GM04503 (cell line): ENCODE measurements around the gene KBTBD4.

Experiments used
- DNase-seq: peaks from one replicate; pipeline ENCODE4 v3.0.0-alpha.2; 2012; ENCODE audit warnings: low read depth

Gene KBTBD4

GRCh38 chr11:47578524-47579494, at the start of gene KBTBD4, which contains the start of gene NDUFS3:
KBTBD4 (minus strand) TSS chr11:47578970; CDS start chr11:47578951, 19 bp downstream.
NDUFS3 (plus strand) TSS chr11:47579074; CDS start chr11:47579092, 18 bp downstream.
- peak; percentile 47 for DNase-seq

- no peak for DNase-seq
Measured at GRCh38 chr11:47628026-47628425, 49.3 kb upstream of the KBTBD4 start.

GRCh38 chr11:47626234-47626633, 47.5 kb upstream of the KBTBD4 start:
- no peak for DNase-seq

- DNase-seq, result no peak
Measured at GRCh38 chr11:47620836-47621378, 42.1 kb upstream of the KBTBD4 start.

DNA sequence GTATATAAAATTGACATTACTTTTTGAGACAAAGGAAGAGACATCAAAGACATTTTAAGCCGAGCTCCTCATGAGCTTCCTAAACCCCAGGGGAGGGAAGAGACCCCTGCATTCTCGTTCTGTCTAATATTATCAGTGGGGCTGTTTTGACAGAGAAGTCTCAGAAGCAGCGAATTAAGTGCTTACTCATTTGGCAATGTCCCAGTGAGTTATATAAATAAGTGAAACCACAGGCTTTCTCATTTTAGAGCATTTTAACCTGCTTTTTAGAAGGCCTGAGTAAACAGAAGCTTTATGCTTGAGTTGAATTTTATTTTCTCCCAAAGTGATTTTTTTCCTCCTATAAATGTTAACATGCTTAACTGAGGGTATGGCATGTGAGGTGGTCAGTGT, 38.6 kb upstream of the KBTBD4 start:
- peak; percentile 14 for DNase-seq

DNA sequence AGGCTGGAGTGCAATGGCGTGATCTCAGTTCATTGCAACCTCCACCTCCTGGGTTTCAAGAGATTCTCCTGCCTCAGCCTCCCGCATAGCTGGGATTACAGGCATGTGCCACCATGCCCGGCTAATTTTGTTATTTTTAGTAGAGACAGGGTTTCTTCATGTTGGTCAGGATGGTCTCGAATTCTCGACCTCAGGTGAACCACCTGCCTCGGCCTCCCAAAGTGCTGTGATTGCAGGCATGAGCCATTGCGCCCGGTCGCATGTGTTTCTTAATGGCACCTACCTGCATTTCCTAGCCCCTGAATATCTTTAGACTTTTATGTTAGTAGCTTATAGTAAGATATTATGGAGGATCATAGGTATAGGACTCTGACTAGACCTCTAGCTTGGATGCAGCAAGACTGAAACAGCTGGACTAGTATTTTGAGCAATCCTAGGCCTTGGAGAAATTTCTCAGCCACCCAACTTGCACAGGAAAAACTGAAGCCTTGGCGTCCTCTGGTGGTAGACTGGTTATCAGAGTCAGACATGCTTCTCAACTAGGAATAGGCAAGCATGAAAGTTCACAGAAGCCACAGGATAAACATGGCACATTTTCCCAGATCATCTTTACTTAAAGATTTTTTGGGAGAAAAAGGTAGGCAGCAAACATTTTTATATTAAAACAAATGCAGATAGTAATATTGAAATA, 38.1 kb upstream of the KBTBD4 start:
- peak; percentile 42 for DNase-seq

DNA sequence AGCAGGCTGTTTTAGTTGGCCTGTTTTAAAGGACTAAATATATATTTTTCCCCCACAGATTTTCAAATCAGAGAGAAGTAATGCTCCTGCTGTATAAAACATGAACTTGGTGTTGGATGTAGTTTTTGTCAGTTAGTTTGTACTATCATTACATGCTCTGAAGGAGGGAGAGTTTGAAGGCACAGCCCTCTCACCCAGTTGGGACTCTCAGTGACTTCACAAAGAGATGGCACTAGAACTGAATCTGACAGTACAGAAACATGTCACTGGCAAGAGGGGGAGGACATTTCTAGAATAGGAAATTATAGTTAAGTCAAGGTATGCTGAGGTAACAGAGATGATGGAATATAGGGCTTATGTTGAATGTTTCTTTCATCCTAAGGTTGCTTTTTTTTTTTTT, 36.5 kb upstream of the KBTBD4 start:
- no peak for DNase-seq

DNA sequence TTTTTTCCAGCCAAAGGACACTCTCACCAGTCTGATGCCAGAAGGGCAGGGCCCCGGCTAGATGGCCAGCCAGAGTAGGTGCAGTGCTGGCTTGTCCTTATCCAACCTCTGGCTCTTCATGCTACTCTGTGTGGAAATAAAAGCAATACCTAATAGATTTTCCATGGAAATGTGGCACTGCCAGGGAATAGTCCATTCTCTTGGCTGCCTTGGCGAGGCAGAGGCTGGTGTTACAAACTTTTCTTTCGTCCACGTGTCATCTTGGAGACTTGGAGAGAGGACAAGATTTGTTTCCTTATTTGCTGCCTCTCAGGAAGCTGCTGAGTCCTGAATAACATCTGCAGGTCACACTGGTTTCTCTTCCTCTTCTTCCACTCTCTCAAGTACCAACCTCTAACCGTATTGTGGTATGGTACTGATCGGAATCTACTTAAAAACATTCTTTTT, 32.6 kb upstream of the KBTBD4 start:
- DNase-seq, result no peak

GRCh38 chr11:47609675-47610074, 30.9 kb upstream of the KBTBD4 start:
- DNase-seq, result no peak

DNA sequence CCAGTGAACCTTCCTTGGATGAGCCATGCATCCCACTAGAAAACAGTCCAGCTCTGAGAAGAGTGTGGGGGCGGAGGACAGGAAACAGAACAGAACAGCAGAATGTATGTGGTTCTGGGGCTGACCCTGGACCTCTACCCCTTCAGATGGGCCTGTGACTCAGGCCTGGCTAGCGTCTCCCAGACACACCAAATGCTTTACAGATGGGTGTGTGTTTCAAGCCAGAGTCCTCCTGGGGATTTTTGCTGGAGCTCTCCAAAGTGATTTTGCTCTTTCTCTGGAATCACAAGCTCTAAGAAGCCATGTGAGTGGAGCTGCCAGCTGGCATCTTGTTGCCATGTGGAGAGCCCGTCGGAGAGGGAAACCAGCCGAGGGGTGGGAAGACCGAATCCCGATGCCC, 28.6 kb upstream of the KBTBD4 start:
- DNase-seq, result peak; percentile 77

DNA sequence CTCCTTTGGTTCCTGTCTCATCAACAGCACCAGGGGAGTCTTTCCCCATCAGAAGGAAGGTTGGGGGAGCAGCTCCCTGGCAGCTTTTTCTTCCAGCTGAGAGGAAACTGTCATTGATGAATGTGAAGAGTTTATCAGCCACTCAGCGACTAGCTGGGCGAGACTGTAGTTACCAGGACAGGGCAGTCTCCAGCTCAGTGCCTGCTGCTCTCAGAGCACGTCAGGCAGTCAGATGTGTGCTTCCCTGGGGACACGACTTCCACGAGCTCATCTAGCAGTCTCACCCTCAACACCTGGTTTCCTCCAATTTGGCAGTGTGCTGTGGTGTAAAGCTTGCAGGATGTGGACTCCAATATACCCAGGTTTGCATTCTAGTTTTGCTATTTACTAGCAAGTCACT, 28.0 kb upstream of the KBTBD4 start:
- no peak for DNase-seq

DNA sequence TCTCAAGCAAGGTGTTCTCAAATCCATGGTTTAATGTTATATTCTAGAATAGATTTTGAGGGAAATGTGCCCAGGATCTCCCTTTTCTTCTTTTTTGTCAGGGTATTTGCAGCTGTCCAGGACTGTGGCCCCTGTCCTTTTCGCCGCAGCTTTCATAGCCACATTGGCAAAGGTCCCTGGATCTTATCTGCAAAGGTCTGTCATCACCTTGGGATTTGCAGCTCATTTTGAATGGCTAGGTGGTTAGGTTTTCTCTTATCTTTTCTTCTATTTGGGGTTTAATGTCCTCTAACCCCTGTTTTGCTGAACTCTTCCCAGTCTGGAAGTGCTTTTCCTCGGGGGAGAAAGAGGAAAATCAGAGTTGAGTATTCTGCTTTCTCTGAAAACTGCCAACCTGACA, 27.2 kb upstream of the KBTBD4 start:
- no peak for DNase-seq

GRCh38 chr11:47603295-47603694, 24.5 kb upstream of the KBTBD4 start:
- DNase-seq, result no peak

- DNase-seq, result no peak
Measured at GRCh38 chr11:47599902-47600301, 21.1 kb upstream of the KBTBD4 start.

DNA sequence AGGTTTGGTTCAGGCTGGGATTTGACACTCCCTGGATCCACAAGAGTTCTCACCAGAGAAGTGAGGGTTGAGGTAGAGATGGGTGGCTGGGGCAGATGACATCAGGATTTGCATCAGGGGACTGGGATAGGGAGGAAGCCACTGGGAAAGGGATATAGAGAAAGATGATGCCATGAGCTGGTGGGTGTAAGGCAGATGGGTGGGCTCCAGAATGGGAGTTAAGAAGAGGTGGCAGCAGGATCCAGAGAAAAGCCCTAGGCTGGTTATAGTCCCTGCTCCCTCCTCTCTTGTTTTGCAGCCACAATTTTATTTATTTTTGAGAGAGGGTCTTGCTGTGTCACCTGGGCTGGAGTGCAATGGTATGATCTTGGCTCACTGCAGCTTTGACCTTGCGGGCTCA, 17.2 kb upstream of the KBTBD4 start:
- no peak for DNase-seq

DNA sequence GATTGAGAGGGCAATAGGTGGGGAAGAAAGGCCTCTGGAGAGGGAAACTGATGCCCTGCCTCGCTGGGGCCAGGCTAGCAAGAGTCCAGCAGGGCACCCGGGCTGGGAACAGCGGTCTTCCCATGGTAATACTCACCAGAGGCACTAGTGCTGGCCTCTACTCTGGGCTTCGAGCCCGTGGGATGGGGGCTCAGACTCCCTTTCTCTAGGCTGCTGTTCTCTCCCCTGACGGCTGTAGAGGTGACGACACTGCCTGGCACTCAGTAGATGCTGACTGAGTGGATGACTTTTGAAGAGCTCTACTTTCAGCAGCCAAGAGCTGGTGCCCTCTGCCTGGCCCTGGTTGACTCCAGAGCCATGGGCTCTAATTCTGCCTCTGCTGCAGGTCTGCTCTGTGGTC, 16.3 kb upstream of the KBTBD4 start:
- DNase-seq, result no peak

DNA sequence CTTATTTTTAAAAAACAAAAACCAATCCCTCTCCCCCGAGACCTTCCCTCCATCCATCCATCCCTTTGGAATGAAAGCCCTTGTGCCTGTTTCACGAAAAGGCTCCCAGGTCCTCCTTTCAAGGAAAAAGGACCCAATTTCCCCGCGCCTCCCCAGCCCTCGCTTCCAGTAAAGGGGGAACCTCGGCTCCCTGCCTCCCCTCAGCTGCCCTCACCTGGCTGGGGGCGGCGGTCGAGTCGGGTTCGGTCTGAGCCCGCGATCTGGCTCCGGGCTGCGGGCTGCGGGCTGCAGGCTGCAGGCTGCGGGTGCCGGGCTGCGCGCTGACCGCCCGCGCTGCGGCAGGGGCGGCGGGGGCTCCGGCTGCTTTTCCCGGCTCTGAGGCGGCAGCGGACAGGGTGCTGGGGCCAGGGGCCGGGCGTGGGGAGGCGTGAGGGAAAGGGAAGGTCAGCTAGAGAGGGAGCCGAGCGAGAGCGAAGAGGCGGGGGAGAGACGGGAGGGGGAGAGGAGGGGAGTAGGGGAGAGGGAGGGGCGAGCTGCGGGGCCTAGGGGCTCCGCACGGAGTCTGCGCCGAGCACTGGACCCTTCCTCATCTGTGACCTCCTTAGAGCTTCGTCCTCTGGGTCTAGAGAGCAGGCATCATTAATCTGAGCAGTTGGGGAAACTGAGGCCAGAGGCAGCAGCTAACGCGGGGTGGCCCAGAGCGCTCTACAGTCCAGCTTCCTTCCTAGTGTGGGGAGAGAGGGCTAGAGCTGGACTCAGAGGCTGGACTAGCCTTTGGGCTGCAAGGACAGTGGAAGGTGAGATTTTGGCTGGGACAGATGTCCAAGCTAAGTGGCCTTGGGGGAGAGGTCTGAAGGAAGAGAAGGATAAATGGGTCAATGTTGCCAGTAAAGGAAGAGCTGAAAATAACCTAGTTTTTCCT, 15.4 kb upstream of the KBTBD4 start, which contains the start of gene C1QTNF4:
Gene C1QTNF4, minus strand, starts transcription at position 478 of the 922 bp plus-strand sequence. CDS start 3,601 bp downstream, outside the sequence.
- DNase-seq, result no peak

DNA sequence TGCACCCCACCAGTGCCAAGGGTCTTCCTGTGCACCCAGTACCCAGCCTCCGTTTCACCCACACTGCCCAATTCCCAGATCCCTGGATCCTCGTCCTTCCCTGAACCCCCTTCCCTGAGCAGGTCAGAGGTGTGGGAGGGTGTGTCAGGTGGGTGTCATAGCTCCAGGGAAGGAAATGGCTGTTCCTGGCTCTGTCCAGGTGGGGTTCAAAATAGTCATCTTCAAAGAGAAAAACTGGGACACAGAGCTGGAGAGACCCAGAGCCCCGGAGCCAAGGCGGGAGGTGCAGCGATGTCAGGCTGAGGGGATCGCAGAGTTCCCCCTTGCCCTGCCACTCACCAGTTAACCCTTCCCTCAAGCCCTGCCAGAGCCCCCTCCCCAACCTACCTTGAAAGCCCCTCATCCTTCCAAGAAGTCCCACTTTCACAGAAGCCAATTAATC, 14.7 kb upstream of the KBTBD4 start:
- no peak for DNase-seq

GRCh38 chr11:47592970-47593369, 14.2 kb upstream of the KBTBD4 start:
- no peak for DNase-seq

DNA sequence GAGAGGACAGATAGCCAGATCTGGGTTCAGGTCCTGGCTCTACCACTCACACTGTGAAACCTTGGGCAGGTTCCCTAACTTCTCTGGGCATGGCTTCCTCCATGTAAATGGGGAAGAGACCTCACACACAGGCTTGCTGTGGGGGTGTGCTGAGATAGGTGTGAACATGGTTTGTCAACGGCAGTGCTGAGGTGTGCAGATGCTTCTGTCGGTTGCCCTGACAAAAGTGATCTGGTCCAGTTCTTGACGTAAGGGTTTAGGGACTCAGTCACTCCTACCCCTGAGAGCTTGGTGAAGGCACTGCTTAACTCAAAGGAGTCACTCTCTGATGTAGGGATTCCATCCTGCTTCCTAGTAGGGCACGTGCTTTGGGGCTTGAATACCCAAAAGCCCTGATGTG, 13.5 kb upstream of the KBTBD4 start:
- DNase-seq, result no peak

GRCh38 chr11:47591764-47592163, 13.0 kb upstream of the KBTBD4 start:
- DNase-seq, result no peak
